ENCODE measurements around the gene CTIF.

DNA sequence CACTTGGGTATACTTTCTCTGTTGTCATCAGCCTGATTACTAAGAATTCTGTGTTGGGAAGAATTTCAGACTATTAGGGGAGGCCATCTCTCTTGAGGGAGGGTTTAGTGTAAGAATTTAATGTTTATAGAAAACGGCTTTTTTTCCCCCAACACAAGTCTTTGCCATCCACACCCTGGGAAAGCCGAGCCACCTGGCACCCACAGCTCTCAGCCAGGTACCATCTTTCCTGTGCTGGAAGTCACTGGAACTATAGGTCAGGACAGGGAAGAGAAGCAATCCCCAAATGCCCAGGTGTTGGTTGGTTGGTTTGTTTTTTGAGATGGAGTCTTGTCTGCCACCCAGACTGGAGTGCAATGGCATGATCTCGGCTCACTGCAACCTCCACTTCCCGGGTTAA is 256.9 kb downstream of the CTIF start:
- TF ChIP-seq, protein P1, sequence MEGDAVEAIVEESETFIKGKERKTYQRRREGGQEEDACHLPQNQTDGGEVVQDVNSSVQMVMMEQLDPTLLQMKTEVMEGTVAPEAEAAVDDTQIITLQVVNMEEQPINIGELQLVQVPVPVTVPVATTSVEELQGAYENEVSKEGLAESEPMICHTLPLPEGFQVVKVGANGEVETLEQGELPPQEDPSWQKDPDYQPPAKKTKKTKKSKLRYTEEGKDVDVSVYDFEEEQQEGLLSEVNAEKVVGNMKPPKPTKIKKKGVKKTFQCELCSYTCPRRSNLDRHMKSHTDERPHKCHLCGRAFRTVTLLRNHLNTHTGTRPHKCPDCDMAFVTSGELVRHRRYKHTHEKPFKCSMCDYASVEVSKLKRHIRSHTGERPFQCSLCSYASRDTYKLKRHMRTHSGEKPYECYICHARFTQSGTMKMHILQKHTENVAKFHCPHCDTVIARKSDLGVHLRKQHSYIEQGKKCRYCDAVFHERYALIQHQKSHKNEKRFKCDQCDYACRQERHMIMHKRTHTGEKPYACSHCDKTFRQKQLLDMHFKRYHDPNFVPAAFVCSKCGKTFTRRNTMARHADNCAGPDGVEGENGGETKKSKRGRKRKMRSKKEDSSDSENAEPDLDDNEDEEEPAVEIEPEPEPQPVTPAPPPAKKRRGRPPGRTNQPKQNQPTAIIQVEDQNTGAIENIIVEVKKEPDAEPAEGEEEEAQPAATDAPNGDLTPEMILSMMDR (IDR thresholded peaks at IDR 0.05; ENCODE audit: low read depth, low read length, missing input control): no peak
- no peak for TF ChIP-seq GABPA (IDR thresholded peaks at IDR 0.05 in 1 of 2, conservative IDR thresholded peaks at IDR 0.05 in 1 of 2)
- no peak for TF ChIP-seq JUND (IDR thresholded peaks at IDR 0.05)
- TF ChIP-seq, protein P2, sequence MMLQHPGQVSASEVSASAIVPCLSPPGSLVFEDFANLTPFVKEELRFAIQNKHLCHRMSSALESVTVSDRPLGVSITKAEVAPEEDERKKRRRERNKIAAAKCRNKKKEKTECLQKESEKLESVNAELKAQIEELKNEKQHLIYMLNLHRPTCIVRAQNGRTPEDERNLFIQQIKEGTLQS (IDR thresholded peaks at IDR 0.05): no peak
- no peak for TF ChIP-seq RXRA (IDR thresholded peaks at IDR 0.05)
- TF ChIP-seq RAD21 (IDR thresholded peaks at IDR 0.05): no peak
- TF ChIP-seq SP1 (IDR thresholded peaks at IDR 0.05): no peak
- TF ChIP-seq NR2F2 (IDR thresholded peaks at IDR 0.05): no peak
- TF ChIP-seq, protein P3, sequence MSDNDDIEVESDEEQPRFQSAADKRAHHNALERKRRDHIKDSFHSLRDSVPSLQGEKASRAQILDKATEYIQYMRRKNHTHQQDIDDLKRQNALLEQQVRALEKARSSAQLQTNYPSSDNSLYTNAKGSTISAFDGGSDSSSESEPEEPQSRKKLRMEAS (IDR thresholded peaks at IDR 0.05): no peak
- TF ChIP-seq TAF1 (conservative IDR thresholded peaks at IDR 0.05): no peak
- TF ChIP-seq HNF4G (IDR thresholded peaks at IDR 0.05): no peak
- TF ChIP-seq, protein P4, sequence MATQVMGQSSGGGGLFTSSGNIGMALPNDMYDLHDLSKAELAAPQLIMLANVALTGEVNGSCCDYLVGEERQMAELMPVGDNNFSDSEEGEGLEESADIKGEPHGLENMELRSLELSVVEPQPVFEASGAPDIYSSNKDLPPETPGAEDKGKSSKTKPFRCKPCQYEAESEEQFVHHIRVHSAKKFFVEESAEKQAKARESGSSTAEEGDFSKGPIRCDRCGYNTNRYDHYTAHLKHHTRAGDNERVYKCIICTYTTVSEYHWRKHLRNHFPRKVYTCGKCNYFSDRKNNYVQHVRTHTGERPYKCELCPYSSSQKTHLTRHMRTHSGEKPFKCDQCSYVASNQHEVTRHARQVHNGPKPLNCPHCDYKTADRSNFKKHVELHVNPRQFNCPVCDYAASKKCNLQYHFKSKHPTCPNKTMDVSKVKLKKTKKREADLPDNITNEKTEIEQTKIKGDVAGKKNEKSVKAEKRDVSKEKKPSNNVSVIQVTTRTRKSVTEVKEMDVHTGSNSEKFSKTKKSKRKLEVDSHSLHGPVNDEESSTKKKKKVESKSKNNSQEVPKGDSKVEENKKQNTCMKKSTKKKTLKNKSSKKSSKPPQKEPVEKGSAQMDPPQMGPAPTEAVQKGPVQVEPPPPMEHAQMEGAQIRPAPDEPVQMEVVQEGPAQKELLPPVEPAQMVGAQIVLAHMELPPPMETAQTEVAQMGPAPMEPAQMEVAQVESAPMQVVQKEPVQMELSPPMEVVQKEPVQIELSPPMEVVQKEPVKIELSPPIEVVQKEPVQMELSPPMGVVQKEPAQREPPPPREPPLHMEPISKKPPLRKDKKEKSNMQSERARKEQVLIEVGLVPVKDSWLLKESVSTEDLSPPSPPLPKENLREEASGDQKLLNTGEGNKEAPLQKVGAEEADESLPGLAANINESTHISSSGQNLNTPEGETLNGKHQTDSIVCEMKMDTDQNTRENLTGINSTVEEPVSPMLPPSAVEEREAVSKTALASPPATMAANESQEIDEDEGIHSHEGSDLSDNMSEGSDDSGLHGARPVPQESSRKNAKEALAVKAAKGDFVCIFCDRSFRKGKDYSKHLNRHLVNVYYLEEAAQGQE (IDR thresholded peaks at IDR 0.05): no peak

Measured in liver (tissue), 3 donors.